K562 (cell line): ENCODE results near the gene AHI1. TPM values are rescaled to one million over a fixed set of nuclear protein-coding genes. Genes with fewer than 3 reads are reported as not detected.
A peak's percentile ranks its signal among the peaks of the same experiment; 100 is the strongest.

ENCODE experiments used
- CXXC5 ChIP-seq: fragments of 250-450 bp; sonication (Bioruptor Pico); IDR thresholded peaks from 2 replicates; pipeline ENCODE4 v1.8.0; 2022; ENCODE audit warnings: inconsistent platforms, mild to moderate bottlenecking, moderate library complexity
- ELF2 ChIP-seq: fragments of 250-450 bp; sonication (Bioruptor Pico); IDR thresholded peaks from 2 replicates; pipeline ENCODE4 v1.5.0; 2021; ENCODE audit warnings: mild to moderate bottlenecking
- GTF2F1 ChIP-seq: IDR thresholded peaks from 2 replicates; pipeline ENCODE4 v1.6.1; 2011; ENCODE audit warnings: low read depth, low read length, improper control_type of control experiment
- HNRNPK ChIP-seq: fragments of 200-400 bp; formaldehyde crosslinking; IDR thresholded peaks from one replicate; pipeline ENCODE4 v1.6.1; 2018; ENCODE audit warnings: mild to moderate bottlenecking, low read depth, low read length; ENCODE audit not compliant: poor library complexity, severe bottlenecking
- KDM4B ChIP-seq, 2 experiments: fragments of 450-650 bp in 1 of 2; sonication (generic) in 1 of 2; IDR thresholded peaks; 2 replicates each; pipeline ENCODE4 v1.6.1; 2016 to 2017; ENCODE audit warnings: borderline replicate concordance in 2 of 2, antibody characterized with exemption in 1 of 2, low read depth in 1 of 2, mild to moderate bottlenecking in 1 of 2
- LCOR ChIP-seq: sonication (generic); formaldehyde crosslinking; IDR thresholded peaks from 2 replicates; pipeline ENCODE4 v1.8.0; 2022; ENCODE audit warnings: mild to moderate bottlenecking, missing genetic modification reagents
- MEIS2 ChIP-seq: fragments of 450-650 bp; IDR thresholded peaks from 2 replicates; pipeline ENCODE4 v1.6.1; 2014; ENCODE audit warnings: mild to moderate bottlenecking; ENCODE audit not compliant: partially characterized antibody
- NFE2 ChIP-seq: IDR thresholded peaks from 2 replicates; pipeline ENCODE4 v1.6.1; 2014; ENCODE audit warnings: antibody characterized with exemption, low read depth
- PCBP2 ChIP-seq: fragments of 200-400 bp; formaldehyde crosslinking; IDR thresholded peaks from 2 replicates; pipeline ENCODE4 v1.6.1; 2018; ENCODE audit warnings: low read length, low read depth, mild to moderate bottlenecking, moderate library complexity; ENCODE audit not compliant: poor library complexity, severe bottlenecking
- SREBF2 ChIP-seq: sonication (generic); formaldehyde crosslinking; IDR thresholded peaks from 2 replicates; pipeline ENCODE4 v1.4.0; 2020; ENCODE audit warnings: mild to moderate bottlenecking, missing genetic modification reagents
- SUPT5H ChIP-seq: fragments of 450-650 bp; IDR thresholded peaks from 2 replicates; pipeline ENCODE4 v1.6.1; 2016
- ZNF224 ChIP-seq: sonication (generic); formaldehyde crosslinking; IDR thresholded peaks from 2 replicates; pipeline ENCODE4 v1.8.0; 2022; ENCODE audit warnings: mild to moderate bottlenecking, missing genetic modification reagents
- polyA plus RNA-seq, 8 experiments: library from polyadenylated mRNA; depleted of rRNA in 4 of 8; stranded (reverse) in 5 of 8; unstranded in 3 of 8; fragments of >200 nt; fragmentation: Nextera tagmentation in 2 of 8; fragmentation: Illumina TruSeq in 1 of 8; extraction: Ambion mirVana in 2 of 8; extraction: Trizol in 1 of 8; gene quantifications; 2 replicates each; pipeline versions ENCODE4 v1.2.1 to v1.2.3, GENCODE V29; 2011 to 2014; ENCODE audit warnings: inconsistent platforms in 1 of 8, missing spikeins in 1 of 8
- total RNA-seq, 7 experiments: library from RNA; depleted of rRNA in 6 of 7; stranded (reverse); fragments of >200 nt in 6 of 7; fragmentation: Illumina TruSeq in 2 of 7; extraction: Trizol in 2 of 7; gene quantifications; 2 replicates each; pipeline versions ENCODE4 v1.2.1 to v1.2.3, GENCODE V29; 2011 to 2021; ENCODE audit warnings: low replicate concordance in 1 of 7
- TF ChIP-seq, protein P1 (sequence below): fragments of 450-650 bp; formaldehyde crosslinking; IDR thresholded peaks from 2 replicates; pipeline ENCODE4 v1.4.0; 2022; ENCODE audit warnings: missing genetic modification characterization
- TF ChIP-seq, protein P2 (sequence below): conservative IDR thresholded peaks from 2 replicates; pipeline ENCODE4 v1.6.1; 2011; ENCODE audit warnings: low read depth, mild to moderate bottlenecking, low read length; ENCODE audit not compliant: control insufficient read depth
- TF ChIP-seq, protein P3 (sequence below): fragments of 450-650 bp; formaldehyde crosslinking; conservative IDR thresholded peaks from 2 replicates; pipeline ENCODE4 v1.4.0; 2022; ENCODE audit warnings: mild to moderate bottlenecking, missing genetic modification characterization
- TF ChIP-seq, protein P4 (sequence below), 2 experiments: fragments of 450-650 bp in 1 of 2; sonication (generic) in 1 of 2; formaldehyde crosslinking in 1 of 2; IDR thresholded peaks in 1 of 2; conservative IDR thresholded peaks in 1 of 2; 2 replicates each; pipeline versions ENCODE4 v1.6.1 to v1.8.1; 2016 to 2023; ENCODE audit warnings: mild to moderate bottlenecking in 2 of 2, moderate library complexity in 2 of 2, inconsistent platforms in 1 of 2, missing genetic modification reagents in 1 of 2
- TF ChIP-seq, protein P5 (sequence below): sonication (generic); formaldehyde crosslinking; IDR thresholded peaks from 2 replicates; pipeline ENCODE4 v1.8.0; 2022; ENCODE audit warnings: mild to moderate bottlenecking, missing genetic modification reagents
- TF ChIP-seq, protein P6 (sequence below): fragments of 250-450 bp; sonication (Bioruptor Pico); IDR thresholded peaks from 2 replicates; pipeline ENCODE4 v1.4.0; 2020

The AHI1 gene
- total and polyA plus RNA-seq, 9 of the 15 experiments (the other 6 are each of a cell fraction or from before 2014, with no cell fraction given) = 24.7 to 54.9 (median 32.2) TPM

DNA sequence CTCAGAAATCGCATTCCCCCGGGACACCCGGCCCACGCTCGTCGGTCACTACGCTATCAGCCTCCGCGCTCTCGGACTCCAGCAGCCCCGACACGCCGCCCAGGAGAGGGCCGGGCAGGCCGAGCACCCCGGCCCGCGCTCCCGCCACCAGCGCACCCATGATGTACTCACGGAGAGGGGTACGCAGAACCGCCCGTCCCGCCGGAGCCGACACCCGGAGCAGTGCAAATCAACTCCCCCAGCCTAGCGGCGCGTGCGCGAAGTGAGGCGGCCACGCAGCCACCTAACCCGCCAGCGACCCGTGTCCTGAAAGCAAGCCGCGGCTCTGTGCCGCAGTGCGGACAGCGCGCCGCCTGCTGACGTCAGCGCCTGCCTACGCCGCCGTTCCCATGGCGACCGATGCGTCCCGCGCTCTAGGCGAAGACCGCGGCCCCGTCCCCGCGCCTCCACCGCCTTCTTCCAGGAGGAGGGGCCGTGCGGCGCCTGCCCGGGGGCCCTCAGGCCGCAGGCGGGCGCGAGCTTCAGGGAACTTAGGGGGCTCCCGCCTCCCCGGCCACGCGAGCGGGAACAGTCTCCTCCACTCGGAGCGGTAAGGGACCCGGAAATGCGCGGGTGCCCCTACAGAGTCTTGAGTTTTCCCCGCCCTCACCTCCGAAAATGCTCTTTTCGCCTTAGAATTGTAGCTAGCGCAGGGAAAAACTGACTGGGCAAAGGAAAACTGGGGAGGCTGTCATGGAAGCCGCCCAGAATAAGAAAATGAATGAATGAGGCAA lies at the start of gene AHI1 (continued):
- TF ChIP-seq, protein P1, sequence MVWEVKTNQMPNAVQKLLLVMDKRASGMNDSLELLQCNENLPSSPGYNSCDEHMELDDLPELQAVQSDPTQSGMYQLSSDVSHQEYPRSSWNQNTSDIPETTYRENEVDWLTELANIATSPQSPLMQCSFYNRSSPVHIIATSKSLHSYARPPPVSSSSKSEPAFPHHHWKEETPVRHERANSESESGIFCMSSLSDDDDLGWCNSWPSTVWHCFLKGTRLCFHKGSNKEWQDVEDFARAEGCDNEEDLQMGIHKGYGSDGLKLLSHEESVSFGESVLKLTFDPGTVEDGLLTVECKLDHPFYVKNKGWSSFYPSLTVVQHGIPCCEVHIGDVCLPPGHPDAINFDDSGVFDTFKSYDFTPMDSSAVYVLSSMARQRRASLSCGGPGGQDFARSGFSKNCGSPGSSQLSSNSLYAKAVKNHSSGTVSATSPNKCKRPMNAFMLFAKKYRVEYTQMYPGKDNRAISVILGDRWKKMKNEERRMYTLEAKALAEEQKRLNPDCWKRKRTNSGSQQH (CRISPR knock-in tag) = peak; percentile 74; the same call in 1 of the 2 replicates
- TF ChIP-seq SREBF2 (CRISPR knock-in tag) = no peak
- TF ChIP-seq SUPT5H = peak; percentile 95
- peak; percentile 62; the same call in 1 of the 2 replicates for TF ChIP-seq LCOR (CRISPR knock-in tag)
- TF ChIP-seq NFE2 = peak; percentile 40; the same call in 1 of the 2 replicates
- TF ChIP-seq, protein P2, sequence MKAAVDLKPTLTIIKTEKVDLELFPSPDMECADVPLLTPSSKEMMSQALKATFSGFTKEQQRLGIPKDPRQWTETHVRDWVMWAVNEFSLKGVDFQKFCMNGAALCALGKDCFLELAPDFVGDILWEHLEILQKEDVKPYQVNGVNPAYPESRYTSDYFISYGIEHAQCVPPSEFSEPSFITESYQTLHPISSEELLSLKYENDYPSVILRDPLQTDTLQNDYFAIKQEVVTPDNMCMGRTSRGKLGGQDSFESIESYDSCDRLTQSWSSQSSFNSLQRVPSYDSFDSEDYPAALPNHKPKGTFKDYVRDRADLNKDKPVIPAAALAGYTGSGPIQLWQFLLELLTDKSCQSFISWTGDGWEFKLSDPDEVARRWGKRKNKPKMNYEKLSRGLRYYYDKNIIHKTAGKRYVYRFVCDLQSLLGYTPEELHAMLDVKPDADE = peak; percentile 86; the same call in 1 of the 2 replicates
- TF ChIP-seq HNRNPK = no peak
- TF ChIP-seq ELF2 (CRISPR knock-in tag) = peak; percentile 93
- TF ChIP-seq, protein P3, sequence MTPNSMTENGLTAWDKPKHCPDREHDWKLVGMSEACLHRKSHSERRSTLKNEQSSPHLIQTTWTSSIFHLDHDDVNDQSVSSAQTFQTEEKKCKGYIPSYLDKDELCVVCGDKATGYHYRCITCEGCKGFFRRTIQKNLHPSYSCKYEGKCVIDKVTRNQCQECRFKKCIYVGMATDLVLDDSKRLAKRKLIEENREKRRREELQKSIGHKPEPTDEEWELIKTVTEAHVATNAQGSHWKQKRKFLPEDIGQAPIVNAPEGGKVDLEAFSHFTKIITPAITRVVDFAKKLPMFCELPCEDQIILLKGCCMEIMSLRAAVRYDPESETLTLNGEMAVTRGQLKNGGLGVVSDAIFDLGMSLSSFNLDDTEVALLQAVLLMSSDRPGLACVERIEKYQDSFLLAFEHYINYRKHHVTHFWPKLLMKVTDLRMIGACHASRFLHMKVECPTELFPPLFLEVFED (CRISPR knock-in tag) = no peak
- TF ChIP-seq, protein P4, sequence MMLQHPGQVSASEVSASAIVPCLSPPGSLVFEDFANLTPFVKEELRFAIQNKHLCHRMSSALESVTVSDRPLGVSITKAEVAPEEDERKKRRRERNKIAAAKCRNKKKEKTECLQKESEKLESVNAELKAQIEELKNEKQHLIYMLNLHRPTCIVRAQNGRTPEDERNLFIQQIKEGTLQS (IDR thresholded peaks at IDR 0.05) = peak; percentile 91
- TF ChIP-seq, protein P4 (CRISPR knock-in tag; conservative IDR thresholded peaks at IDR 0.05) = peak; percentile 95
- TF ChIP-seq CXXC5 (CRISPR knock-in tag) = peak; percentile 100
- TF ChIP-seq, protein P5, sequence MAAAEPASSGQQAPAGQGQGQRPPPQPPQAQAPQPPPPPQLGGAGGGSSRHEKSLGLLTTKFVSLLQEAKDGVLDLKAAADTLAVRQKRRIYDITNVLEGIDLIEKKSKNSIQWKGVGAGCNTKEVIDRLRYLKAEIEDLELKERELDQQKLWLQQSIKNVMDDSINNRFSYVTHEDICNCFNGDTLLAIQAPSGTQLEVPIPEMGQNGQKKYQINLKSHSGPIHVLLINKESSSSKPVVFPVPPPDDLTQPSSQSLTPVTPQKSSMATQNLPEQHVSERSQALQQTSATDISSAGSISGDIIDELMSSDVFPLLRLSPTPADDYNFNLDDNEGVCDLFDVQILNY (CRISPR knock-in tag) = peak; percentile 97
- peak in 1 of 2 experiments; percentile 75; a peak in 1 of 4 replicates for TF ChIP-seq KDM4B (IDR thresholded peaks at IDR 0.05; ENCODE audit: borderline replicate concordance in 2 of 2, low read depth in 1 of 2)
- TF ChIP-seq, protein P6, sequence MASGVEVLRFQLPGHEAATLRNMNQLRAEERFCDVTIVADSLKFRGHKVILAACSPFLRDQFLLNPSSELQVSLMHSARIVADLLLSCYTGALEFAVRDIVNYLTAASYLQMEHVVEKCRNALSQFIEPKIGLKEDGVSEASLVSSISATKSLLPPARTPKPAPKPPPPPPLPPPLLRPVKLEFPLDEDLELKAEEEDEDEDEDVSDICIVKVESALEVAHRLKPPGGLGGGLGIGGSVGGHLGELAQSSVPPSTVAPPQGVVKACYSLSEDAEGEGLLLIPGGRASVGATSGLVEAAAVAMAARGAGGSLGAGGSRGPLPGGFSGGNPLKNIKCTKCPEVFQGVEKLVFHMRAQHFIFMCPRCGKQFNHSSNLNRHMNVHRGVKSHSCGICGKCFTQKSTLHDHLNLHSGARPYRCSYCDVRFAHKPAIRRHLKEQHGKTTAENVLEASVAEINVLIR = peak; percentile 95
- 0 out of 2 replicates have a peak, but pooled peaks have one; percentile 55 for TF ChIP-seq ZNF224 (CRISPR knock-in tag)
- peak; percentile 90 for TF ChIP-seq GTF2F1
- peak; percentile 72 for TF ChIP-seq MEIS2
- no peak for TF ChIP-seq PCBP2
